Measurements from ENCODE around the gene GLI1.
"Not testable (repeated sequence)": the region's sequence is repeated elsewhere in the genome, so short reads cannot be mapped to it uniquely, and the experiment has no call there.

The GLI1 gene

GRCh38 chr12:57498132-57498502 lies 38.5 kb downstream of the GLI1 start:
- no peak for DNase-seq

GRCh38 chr12:57498571-57498970 lies 39.0 kb downstream of the GLI1 start:
- no peak for DNase-seq

- DNase-seq: no peak
These were observed 40.6 kb downstream of the GLI1 start for GRCh38 chr12:57500213-57500612.

- not testable (repeated sequence) for DNase-seq
These were observed 42.9 kb downstream of the GLI1 start for GRCh38 chr12:57502311-57502969.

- not testable (repeated sequence) for DNase-seq
These were observed 47.0 kb downstream of the GLI1 start for GRCh38 chr12:57506541-57506940.

GRCh38 chr12:57507796-57508195 lies 48.2 kb downstream of the GLI1 start:
- DNase-seq: not testable (repeated sequence)

- DNase-seq: no peak
These were observed 51.6 kb downstream of the GLI1 start for GRCh38 chr12:57511161-57511560.

GRCh38 chr12:57511588-57512325 lies 52.2 kb downstream of the GLI1 start:
- DNase-seq: no peak

GRCh38 chr12:57512665-57513064 lies 53.1 kb downstream of the GLI1 start:
- no peak for DNase-seq

GRCh38 chr12:57513266-57513665 lies 53.7 kb downstream of the GLI1 start:
- no peak for DNase-seq

- not testable (repeated sequence) for DNase-seq
These were observed 54.1 kb downstream of the GLI1 start for GRCh38 chr12:57513677-57514076.

GRCh38 chr12:57514246-57514645 lies 54.7 kb downstream of the GLI1 start:
- not testable (repeated sequence) for DNase-seq

- no peak for DNase-seq
These were observed 55.3 kb downstream of the GLI1 start for GRCh38 chr12:57514720-57515407.

GRCh38 chr12:57515408-57515933 lies 55.9 kb downstream of the GLI1 start:
- no peak for DNase-seq

- DNase-seq: no peak
These were observed 56.5 kb downstream of the GLI1 start for GRCh38 chr12:57515934-57516541.

- no peak for DNase-seq
These were observed 57.1 kb downstream of the GLI1 start for GRCh38 chr12:57516617-57517153.

- DNase-seq: no peak
These were observed 57.6 kb downstream of the GLI1 start for GRCh38 chr12:57517187-57517586.

- not testable (repeated sequence) for DNase-seq
These were observed 58.1 kb downstream of the GLI1 start for GRCh38 chr12:57517718-57518117.

- DNase-seq: no peak
These were observed 58.8 kb downstream of the GLI1 start for GRCh38 chr12:57518176-57518919.

- DNase-seq: no peak
These were observed 59.6 kb downstream of the GLI1 start for GRCh38 chr12:57518920-57519795.

GRCh38 chr12:57519796-57520052 lies 60.1 kb downstream of the GLI1 start:
- DNase-seq: peak; percentile 15 to 23

All from stimulated activated CD4-positive, alpha-beta T cell treated with anti-CD3 and anti-CD28 coated beads, Interleukin-4, amount 100 ng/mL, for 4 hours (primary cell).